NCI-H226 (cell line): ENCODE results near the gene SEMA3B.
"Not testable (repeated sequence)": the region's sequence is repeated elsewhere in the genome, so short reads cannot be mapped to it uniquely, and the experiment has no call there.

Source experiments
- DNase-seq: peaks from one replicate; pipeline ENCODE4 v3.0.0-alpha.2; 2015

The SEMA3B gene

GRCh38 chr3:50274371-50275104 is 5.6 kb downstream of the SEMA3B start:
- DNase-seq: no peak

DNA sequence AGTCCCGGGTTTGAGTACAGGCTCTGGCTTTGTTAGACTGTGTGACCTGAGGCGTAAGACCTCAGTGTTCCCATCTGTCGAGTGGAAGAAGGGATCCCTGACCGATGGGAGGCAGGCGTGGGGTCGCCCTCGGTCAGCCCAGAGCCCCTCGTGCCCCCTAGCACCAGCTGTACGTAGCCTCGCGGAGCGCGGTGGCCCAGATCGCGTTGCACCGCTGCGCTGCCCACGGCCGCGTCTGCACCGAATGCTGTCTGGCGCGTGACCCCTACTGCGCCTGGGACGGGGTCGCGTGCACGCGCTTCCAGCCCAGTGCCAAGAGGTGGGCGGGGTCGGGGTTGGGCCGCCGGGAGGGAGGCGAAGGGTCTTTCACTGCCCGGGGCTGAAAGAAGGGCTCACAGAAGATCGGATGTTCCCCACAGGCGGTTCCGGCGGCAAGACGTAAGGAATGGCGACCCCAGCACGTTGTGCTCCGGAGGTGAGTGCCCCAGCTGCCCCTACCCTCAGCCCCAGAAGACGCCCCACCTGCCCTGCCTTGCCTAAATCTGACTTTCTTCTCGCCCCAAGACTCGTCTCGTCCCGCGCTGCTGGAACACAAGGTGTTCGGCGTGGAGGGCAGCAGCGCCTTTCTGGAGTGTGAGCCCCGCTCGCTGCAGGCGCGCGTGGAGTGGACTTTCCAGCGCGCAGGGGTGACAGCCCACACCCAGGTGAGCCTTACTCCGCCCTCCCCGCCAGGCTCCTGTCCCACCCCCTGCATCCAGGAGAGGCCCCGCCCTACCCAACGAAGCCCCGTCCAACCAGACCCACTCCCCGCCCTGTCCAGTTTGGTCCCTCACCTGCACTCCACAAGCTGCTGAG is 6.4 kb downstream of the SEMA3B start:
- no peak for DNase-seq

DNA sequence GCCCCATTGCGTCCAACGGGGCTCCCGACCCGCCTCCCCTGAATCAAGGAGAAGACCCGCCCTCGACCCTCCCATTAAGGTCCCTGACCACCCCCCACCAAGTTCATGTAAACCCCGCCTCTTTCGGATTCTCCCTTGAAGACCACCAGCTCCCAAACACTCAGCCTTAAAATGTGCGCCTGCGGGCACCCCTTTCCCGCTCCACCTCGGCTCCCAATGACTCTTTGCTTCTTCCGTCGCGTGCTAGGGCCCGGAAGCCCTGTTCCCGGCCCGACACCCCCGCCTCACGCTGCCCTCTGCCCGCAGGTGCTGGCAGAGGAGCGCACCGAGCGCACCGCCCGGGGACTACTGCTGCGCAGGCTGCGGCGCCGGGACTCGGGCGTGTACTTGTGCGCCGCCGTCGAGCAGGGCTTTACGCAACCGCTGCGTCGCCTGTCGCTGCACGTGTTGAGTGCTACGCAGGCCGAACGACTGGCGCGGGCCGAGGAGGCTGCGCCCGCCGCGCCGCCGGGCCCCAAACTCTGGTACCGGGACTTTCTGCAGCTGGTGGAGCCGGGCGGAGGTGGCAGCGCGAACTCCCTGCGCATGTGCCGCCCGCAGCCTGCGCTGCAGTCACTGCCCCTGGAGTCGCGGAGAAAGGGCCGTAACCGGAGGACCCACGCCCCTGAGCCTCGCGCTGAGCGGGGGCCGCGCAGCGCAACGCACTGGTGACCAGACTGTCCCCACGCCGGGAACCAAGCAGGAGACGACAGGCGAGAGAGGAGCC is 7.2 kb downstream of the SEMA3B start:
- no peak for DNase-seq

GRCh38 chr3:50276762-50277101 is 7.8 kb downstream of the SEMA3B start:
- DNase-seq: no peak

DNA sequence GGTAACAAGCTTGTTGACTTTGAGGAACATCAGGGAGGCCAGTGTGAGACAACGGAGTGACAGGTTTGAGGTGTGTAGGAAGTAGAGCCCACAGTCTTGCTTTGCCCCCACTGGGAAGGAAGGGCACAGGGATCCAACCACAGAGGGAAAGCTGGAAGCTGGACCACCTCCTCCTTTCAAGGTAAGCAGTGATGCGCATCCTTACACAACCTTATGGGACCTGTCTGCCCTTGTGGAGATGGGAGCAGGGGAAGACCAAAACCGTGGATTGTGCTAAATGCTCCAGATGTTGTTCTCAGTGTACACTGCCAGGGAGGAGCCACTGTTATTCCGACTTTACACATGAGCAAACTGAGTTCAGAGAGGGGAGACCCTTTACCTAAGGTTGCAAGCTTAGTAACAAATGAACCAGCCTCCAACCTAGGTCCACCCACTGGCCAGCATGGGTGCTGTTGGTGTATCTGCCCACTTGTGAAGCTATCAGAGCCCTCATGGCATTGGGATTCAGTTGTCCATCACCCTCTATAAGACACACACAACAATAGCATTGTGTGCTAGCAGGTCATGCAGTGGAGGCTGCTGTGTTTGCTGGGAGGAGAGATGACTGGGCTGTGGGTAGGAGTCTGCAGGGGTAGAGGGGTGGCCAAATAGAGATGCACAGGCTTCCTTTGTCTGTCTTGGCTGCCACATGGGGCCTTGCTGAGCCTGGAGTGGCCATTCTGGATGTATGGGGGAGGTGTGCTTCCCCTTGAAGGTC is 9.4 kb downstream of the SEMA3B start:
- DNase-seq: no peak

DNA sequence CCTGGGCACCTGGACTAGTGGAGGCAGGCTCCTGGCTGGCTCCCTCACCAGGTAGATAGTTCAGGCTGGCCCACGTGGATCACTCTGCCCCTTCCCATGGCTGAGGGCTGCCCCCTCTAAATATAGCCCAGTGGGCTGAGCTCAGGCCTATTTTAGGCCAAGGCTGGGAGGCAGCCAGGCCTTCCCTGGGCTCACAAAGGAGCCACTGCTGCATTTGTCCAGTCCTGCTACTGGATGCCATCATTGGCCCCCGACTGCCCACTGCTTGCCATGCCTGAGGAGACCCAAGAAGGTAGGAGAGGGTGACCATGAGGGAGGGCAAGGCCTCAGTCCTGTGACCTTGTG is 9.9 kb downstream of the SEMA3B start, which contains the start of gene LSMEM2:
LSMEM2 (plus strand) TSS at position 208 of the 345 bp plus-strand sequence; CDS start at position 235, 27 bp downstream.
- no peak for DNase-seq

- DNase-seq: no peak
Observed at GRCh38 chr3:50279255-50280016, 10.5 kb downstream of the SEMA3B start.

- not testable (repeated sequence) for DNase-seq
Observed at GRCh38 chr3:50284121-50284520, 15.2 kb downstream of the SEMA3B start.

- DNase-seq: no peak
Observed at GRCh38 chr3:50286322-50287227, 17.6 kb downstream of the SEMA3B start.

GRCh38 chr3:50287262-50287661 is 18.3 kb downstream of the SEMA3B start:
- no peak for DNase-seq

DNA sequence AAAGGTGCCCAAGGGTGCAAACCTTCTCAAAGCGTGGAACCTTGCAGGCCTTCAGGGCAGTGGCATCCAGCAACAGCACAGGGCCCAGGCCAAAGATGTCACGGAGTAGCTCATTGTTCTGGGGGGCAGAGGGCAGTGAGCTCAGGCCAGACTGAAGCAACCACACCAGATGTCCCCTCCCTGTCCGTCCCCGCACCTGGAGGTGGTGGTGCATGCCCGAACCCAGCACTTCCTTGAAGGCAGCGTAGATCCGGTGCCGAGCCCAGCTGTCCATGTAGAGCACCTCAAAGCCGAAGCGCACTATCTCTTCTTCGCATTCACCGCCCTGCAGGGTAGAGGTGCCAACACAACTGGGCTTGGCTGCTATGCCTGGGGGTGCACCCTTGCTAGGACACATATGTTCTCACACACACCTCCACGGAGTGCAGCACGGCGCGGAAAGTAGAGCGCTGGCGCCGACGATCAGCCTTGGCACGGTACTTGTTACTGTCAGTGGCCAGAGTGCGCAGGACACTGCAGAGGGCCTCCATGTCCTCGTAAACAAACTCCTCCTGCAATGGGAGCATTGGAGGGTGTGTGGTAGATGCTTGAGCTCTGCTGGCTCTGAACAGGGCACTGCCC is 19.6 kb downstream of the SEMA3B start:
- no peak for DNase-seq

DNA sequence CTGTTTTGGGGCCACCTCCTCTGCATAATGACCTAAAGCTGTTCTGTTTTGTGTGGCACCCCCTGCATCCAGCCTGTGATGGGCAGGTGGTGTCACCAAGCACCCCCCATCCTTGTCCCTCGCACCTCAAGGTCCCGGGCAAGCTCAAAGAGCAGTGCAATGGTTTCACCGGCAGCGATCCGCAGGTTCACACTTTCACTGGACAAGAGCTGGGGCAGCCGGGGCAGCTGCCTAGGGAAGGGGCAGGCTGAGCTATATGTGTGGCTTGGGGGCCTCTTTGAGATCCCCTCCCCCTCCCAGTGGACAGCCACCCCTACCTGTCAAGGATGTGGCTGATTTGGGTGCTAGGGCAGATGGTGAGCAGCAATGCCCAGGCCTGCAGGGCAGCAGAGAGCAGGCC is 20.2 kb downstream of the SEMA3B start:
- no peak for DNase-seq

- no peak for DNase-seq
Observed at GRCh38 chr3:50290161-50290641, 21.3 kb downstream of the SEMA3B start.

DNA sequence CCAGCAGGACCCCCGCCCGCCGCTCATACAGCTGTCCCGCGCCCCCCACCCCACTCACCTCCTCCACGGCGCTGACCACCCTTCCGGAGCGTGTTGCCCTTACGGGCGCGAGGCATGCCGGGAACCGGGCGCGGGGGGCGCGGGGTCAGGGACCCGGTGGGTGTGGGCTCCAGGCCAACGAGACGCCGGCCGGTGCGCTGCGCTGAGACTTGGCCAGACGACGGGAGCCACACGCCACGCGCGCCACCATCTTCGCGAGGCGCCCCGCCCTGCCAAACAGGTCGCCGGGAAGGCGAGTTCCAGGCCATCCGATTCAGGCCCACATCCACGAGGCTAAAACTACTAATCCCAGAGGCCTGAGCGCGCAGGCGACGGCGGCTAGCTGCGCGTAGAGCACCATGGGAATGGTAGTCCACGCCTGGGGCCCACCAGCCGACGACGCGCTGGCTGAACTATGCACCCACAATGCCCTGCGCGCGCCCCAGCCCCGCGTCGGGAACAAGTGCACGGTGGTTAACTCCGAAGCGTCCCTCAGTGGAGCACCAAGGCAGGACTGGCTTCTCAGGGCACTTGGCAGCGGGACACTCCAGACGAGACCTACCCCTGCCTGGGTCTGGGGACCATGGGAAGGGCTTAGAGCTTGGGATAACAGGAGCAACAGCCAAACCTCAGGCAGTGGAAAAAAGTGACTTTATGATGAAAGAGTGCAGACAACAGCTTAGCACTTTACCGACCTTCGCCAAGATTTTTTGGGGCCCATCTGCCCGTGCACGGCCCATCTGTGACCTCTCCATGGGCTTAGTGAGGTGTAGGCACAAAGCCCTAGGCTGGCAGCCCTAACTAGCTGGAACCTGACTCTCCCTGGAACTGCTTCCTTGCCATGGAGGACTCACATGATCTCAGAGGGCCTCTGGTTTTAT is 23.5 kb downstream of the SEMA3B start, which contains the start of gene IFRD2:
IFRD2 (minus strand) TSS at position 271 of the 920 bp plus-strand sequence; CDS start at position 116, 155 bp downstream.
- DNase-seq: peak; percentile 90

DNA sequence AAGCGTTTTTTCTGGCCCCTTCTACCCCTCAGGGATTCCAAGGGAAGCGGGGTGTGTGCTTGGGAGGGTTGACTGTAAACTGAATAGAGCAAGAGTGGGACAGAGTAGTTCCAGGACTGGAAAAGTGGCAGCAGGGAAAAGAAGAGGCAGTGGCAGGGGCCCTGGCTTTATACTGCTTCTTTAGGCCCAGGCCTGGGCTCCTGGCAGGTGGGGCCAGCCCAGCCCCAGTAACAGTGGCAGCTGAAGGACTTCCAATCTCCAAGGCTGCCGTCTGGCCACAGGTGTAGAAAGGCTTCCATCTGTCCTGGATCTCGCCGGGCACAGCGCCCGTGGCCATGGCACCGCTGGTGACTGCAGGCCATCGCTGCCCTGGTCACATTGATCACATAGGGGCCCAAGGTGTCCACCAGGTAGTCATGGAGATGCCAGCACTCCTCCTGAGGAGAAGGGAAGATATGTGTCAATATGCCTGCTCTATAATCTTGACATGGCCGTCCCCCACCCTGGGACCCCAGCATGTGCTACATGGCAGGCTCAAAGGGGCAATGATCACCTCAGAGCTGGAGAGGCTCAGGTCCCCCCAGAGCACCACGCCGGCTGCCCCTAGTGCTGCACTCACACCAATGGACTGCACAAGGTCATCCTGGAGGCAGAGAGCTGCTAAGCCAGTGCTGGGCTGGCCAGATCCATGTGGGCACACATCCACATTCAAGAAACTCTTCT is 24.3 kb downstream of the SEMA3B start:
- DNase-seq: no peak

DNA sequence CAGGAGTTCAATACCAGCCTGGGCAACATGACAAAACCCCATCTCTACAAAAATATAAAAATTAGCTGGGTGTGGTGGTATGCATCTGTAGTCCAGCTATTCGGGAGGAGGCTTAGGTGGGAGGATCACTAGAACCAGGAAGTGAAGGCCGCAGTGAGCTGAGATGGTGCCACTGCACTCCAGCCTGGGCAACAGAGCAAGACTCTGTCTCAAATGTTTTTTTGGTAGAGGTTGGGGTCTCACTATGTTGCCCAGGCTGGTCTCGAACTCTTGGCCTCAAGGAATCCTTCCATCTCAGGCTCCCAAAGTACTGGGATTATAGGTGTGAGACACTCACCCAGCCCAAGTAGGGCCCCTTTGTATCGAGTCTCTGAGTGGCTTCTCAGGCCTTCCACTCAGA is 25.1 kb downstream of the SEMA3B start:
- no peak for DNase-seq

- DNase-seq: no peak
Observed at GRCh38 chr3:50294492-50295403, 25.8 kb downstream of the SEMA3B start.
